Measurements from ENCODE around the gene CBR1. TPM values are rescaled to one million over a fixed set of nuclear protein-coding genes. Genes with fewer than 3 reads are reported as not detected.

Gene CBR1
- total and polyA plus RNA-seq, 9 of the 15 experiments (the other 6 are each of a cell fraction or from before 2014, with no cell fraction given), result 2.5 to 33.8 (median 15.1) TPM

- TF ChIP-seq FOSL1 (tag; conservative IDR thresholded peaks at IDR 0.05), result no peak
- TF ChIP-seq, protein P1, sequence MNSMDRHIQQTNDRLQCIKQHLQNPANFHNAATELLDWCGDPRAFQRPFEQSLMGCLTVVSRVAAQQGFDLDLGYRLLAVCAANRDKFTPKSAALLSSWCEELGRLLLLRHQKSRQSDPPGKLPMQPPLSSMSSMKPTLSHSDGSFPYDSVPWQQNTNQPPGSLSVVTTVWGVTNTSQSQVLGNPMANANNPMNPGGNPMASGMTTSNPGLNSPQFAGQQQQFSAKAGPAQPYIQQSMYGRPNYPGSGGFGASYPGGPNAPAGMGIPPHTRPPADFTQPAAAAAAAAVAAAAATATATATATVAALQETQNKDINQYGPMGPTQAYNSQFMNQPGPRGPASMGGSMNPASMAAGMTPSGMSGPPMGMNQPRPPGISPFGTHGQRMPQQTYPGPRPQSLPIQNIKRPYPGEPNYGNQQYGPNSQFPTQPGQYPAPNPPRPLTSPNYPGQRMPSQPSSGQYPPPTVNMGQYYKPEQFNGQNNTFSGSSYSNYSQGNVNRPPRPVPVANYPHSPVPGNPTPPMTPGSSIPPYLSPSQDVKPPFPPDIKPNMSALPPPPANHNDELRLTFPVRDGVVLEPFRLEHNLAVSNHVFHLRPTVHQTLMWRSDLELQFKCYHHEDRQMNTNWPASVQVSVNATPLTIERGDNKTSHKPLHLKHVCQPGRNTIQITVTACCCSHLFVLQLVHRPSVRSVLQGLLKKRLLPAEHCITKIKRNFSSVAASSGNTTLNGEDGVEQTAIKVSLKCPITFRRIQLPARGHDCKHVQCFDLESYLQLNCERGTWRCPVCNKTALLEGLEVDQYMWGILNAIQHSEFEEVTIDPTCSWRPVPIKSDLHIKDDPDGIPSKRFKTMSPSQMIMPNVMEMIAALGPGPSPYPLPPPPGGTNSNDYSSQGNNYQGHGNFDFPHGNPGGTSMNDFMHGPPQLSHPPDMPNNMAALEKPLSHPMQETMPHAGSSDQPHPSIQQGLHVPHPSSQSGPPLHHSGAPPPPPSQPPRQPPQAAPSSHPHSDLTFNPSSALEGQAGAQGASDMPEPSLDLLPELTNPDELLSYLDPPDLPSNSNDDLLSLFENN (IDR thresholded peaks at IDR 0.05; ENCODE audit: low read depth in 2 of 2, low read length in 2 of 2), result no peak
- no peak for TF ChIP-seq SETDB1 (IDR thresholded peaks at IDR 0.05; ENCODE audit: low read length)
- TF ChIP-seq, protein P2, sequence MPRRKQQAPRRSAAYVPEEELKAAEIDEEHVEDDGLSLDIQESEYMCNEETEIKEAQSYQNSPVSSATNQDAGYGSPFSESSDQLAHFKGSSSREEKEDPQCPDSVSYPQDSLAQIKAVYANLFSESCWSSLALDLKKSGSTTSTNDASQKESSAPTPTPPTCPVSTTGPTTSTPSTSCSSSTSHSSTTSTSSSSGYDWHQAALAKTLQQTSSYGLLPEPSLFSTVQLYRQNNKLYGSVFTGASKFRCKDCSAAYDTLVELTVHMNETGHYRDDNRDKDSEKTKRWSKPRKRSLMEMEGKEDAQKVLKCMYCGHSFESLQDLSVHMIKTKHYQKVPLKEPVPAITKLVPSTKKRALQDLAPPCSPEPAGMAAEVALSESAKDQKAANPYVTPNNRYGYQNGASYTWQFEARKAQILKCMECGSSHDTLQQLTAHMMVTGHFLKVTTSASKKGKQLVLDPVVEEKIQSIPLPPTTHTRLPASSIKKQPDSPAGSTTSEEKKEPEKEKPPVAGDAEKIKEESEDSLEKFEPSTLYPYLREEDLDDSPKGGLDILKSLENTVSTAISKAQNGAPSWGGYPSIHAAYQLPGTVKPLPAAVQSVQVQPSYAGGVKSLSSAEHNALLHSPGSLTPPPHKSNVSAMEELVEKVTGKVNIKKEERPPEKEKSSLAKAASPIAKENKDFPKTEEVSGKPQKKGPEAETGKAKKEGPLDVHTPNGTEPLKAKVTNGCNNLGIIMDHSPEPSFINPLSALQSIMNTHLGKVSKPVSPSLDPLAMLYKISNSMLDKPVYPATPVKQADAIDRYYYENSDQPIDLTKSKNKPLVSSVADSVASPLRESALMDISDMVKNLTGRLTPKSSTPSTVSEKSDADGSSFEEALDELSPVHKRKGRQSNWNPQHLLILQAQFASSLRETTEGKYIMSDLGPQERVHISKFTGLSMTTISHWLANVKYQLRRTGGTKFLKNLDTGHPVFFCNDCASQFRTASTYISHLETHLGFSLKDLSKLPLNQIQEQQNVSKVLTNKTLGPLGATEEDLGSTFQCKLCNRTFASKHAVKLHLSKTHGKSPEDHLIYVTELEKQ (CRISPR knock-in tag; IDR thresholded peaks at IDR 0.05), result no peak
- no peak for TF ChIP-seq CHD4 (IDR thresholded peaks at IDR 0.05; ENCODE audit: insufficient read depth, insufficient replicate concordance, low read depth, low read length, poor library complexity, severe bottlenecking)
- no peak for TF ChIP-seq BHLHE40 (IDR thresholded peaks at IDR 0.05; ENCODE audit: low read length)
- TF ChIP-seq ZFP36 (IDR thresholded peaks at IDR 0.05; ENCODE audit: low read depth, low read length, partially characterized antibody), result no peak
- no peak for TF ChIP-seq CBFA2T3 (IDR thresholded peaks at IDR 0.05)
- no peak for TF ChIP-seq CBX3 (IDR thresholded peaks at IDR 0.05; ENCODE audit: borderline replicate concordance in 1 of 2, low read length in 2 of 2)
- no peak for TF ChIP-seq ZNF830 (CRISPR knock-in tag; IDR thresholded peaks at IDR 0.05)
- TF ChIP-seq PATZ1 (CRISPR knock-in tag; IDR thresholded peaks at IDR 0.05; ENCODE audit: borderline replicate concordance), result no peak
- no peak for TF ChIP-seq GTF2B (IDR thresholded peaks at IDR 0.05; ENCODE audit: extremely low read depth, insufficient read length)
Observed at GRCh38 chr21:36034211-36034913, 35.5 kb upstream of the CBR1 start (continued).

Measured in K562 (cell line).